RWPE2 (cell line): ENCODE data around the gene GPR142.
A peak's percentile ranks its signal among the peaks of the same experiment; 100 is the strongest.

Source experiments
- ATAC-seq: fragments of 200-7000 bp; cut with Tn5 transposase; 3 replicates; pipeline ENCODE4 v1.9.1; 2021; ENCODE audit warnings: low read depth
- DNase-seq: peaks from one replicate; pipeline ENCODE4 v3.0.0-alpha.2; 2020; ENCODE audit warnings: low spot score
- H3K27ac ChIP-seq: fragments of 450-650 bp; 2 replicates; pipeline ENCODE4 v1.5.1; 2017; ENCODE audit warnings: mild to moderate bottlenecking; ENCODE audit not compliant: poor library complexity, severe bottlenecking
- H3K27me3 ChIP-seq: fragments of 250-450 bp; sonication (Bioruptor Pico); 2 replicates; pipeline ENCODE4 v1.5.1; 2021; ENCODE audit warnings: mild to moderate bottlenecking, moderate library complexity; ENCODE audit not compliant: insufficient read depth, poor library complexity, severe bottlenecking
- H3K36me3 ChIP-seq: fragments of 250-450 bp; sonication (Bioruptor Pico); 2 replicates; pipeline ENCODE4 v1.5.1; 2020; ENCODE audit warnings: low read depth, mild to moderate bottlenecking, moderate library complexity
- H3K4me1 ChIP-seq: fragments of 250-450 bp; sonication (Bioruptor Pico); 2 replicates; pipeline ENCODE4 v1.5.1; 2021; ENCODE audit warnings: mild to moderate bottlenecking, moderate library complexity; ENCODE audit not compliant: insufficient read depth, poor library complexity, severe bottlenecking
- H3K4me3 ChIP-seq: fragments of 250-450 bp; sonication (Bioruptor Pico); 2 replicates; pipeline ENCODE4 v1.5.1; 2021; ENCODE audit warnings: mild to moderate bottlenecking, moderate library complexity; ENCODE audit not compliant: severe bottlenecking
- H3K9me3 ChIP-seq: fragments of 250-450 bp; sonication (Bioruptor Pico); 2 replicates; pipeline ENCODE4 v1.5.1; 2021; ENCODE audit warnings: mild to moderate bottlenecking, moderate library complexity; ENCODE audit not compliant: severe bottlenecking
- CTCF ChIP-seq: fragments of 450-650 bp; IDR thresholded peaks from one replicate; pipeline ENCODE4 v1.5.1; 2017; ENCODE audit warnings: mild to moderate bottlenecking, moderate library complexity; ENCODE audit not compliant: poor library complexity, severe bottlenecking

The GPR142 gene

GRCh38 chr17:74372426-74372825 lies 5.1 kb downstream of the GPR142 start:
- Histone ChIP-seq H3K9me3 (no peaks in the 10 kb centered on the region), H3K27me3 (peaks cover 4% of the 10 kb centered on the region), H3K4me1 (no peaks in the 10 kb centered on the region), H3K4me3 (no peak overlapping the region), H3K27ac (no peak overlapping the region), H3K36me3 (no peaks in the 10 kb centered on the region)
- no peak for TF ChIP-seq CTCF
- ATAC-seq (no peak), DNase-seq (no peak)

- Histone ChIP-seq H3K27ac (no peak overlapping the region), H3K4me1 (no peaks in the 10 kb centered on the region), H3K4me3 (no peak overlapping the region), H3K27me3 (peaks cover 4% of the 10 kb centered on the region), H3K36me3 (no peaks in the 10 kb centered on the region), H3K9me3 (no peaks in the 10 kb centered on the region)
- ATAC-seq (no peak), DNase-seq (no peak)
- TF ChIP-seq CTCF, result no peak
These were observed 6.7 kb downstream of the GPR142 start for GRCh38 chr17:74373838-74374606.

GRCh38 chr17:74374858-74375257 lies 7.6 kb downstream of the GPR142 start:
- peaks cover 4% of the 10 kb centered on the region for H3K27me3 ChIP-seq
- TF ChIP-seq CTCF, result no peak

GRCh38 chr17:74379495-74380085 lies 12.3 kb downstream of the GPR142 start:
- peak; percentile 90 for TF ChIP-seq CTCF
- Histone ChIP-seq H3K4me3 (no peak overlapping the region), H3K9me3 (no peaks in the 10 kb centered on the region), H3K27me3 (peaks cover 4% of the 10 kb centered on the region), H3K4me1 (peaks cover 12% of the 10 kb centered on the region), H3K27ac (no peak overlapping the region), H3K36me3 (no peaks in the 10 kb centered on the region)
- ATAC-seq, result peak; percentile 82
- DNase-seq, result no peak

More at GRCh38 chr17:74374858-74375257, 7.6 kb downstream of the GPR142 start:
- Histone ChIP-seq H3K9me3 (no peaks in the 10 kb centered on the region), H3K4me1 (peaks cover 5% of the 10 kb centered on the region), H3K4me3 (no peak overlapping the region), H3K27ac (no peak overlapping the region), H3K36me3 (no peaks in the 10 kb centered on the region)
- no peak for ATAC-seq
- no peak for DNase-seq
